NCI-H2081 treated with DMSO at 0.1 percent for 48 hours (cell line): ENCODE results near the gene KRTAP10-8.
"Not testable (repeated sequence)": the region's sequence is repeated elsewhere in the genome, so short reads cannot be mapped to it uniquely, and the experiment has no call there.

Experiments
- DNase-seq: peaks from one replicate; lab custom pipeline; 2025; lab: John Stamatoyannopoulos, UW

The KRTAP10-8 gene

GRCh38 chr21:44579056-44579832, 32.6 kb upstream of the KRTAP10-8 start:
- DNase-seq = no peak

GRCh38 chr21:44579833-44580144, 32.1 kb upstream of the KRTAP10-8 start:
- DNase-seq = no peak

- DNase-seq = not testable (repeated sequence)
Measured at GRCh38 chr21:44580231-44580821, 31.6 kb upstream of the KRTAP10-8 start, which contains the start of gene KRTAP10-5. TSS of gene KRTAP10-5 (minus strand) at chr21:44580604. CDS start at chr21:44580578, 26 bp downstream.

- DNase-seq = no peak
Measured at GRCh38 chr21:44581158-44581557, 30.7 kb upstream of the KRTAP10-8 start.

- no peak for DNase-seq
Measured at GRCh38 chr21:44582055-44582454, 29.8 kb upstream of the KRTAP10-8 start.

- no peak for DNase-seq
Measured at GRCh38 chr21:44583089-44583799, 28.6 kb upstream of the KRTAP10-8 start.

GRCh38 chr21:44583800-44584147, 28.1 kb upstream of the KRTAP10-8 start:
- DNase-seq = no peak

- DNase-seq = no peak
Measured at GRCh38 chr21:44585892-44586291, 26.0 kb upstream of the KRTAP10-8 start.

GRCh38 chr21:44589094-44589493, 22.8 kb upstream of the KRTAP10-8 start:
- DNase-seq = no peak

- no peak for DNase-seq
Measured at GRCh38 chr21:44589586-44590305, 22.1 kb upstream of the KRTAP10-8 start.

- no peak for DNase-seq
Measured at GRCh38 chr21:44590311-44590721, 21.6 kb upstream of the KRTAP10-8 start.

GRCh38 chr21:44590897-44591800, 20.7 kb upstream of the KRTAP10-8 start:
- DNase-seq = not testable (repeated sequence)

- DNase-seq = not testable (repeated sequence)
Measured at GRCh38 chr21:44591801-44592130, 20.1 kb upstream of the KRTAP10-8 start.

GRCh38 chr21:44592446-44593311, 19.2 kb upstream of the KRTAP10-8 start, which contains the start of gene KRTAP10-6:
TSS of gene KRTAP10-6 (minus strand) at chr21:44592505. CDS start at chr21:44592484, 21 bp downstream.
- no peak for DNase-seq

GRCh38 chr21:44593598-44594405, 18.1 kb upstream of the KRTAP10-8 start:
- DNase-seq = no peak

GRCh38 chr21:44594406-44594916, 17.4 kb upstream of the KRTAP10-8 start:
- no peak for DNase-seq

GRCh38 chr21:44595524-44595923, 16.4 kb upstream of the KRTAP10-8 start:
- DNase-seq = no peak

GRCh38 chr21:44596068-44596725, 15.7 kb upstream of the KRTAP10-8 start:
- no peak for DNase-seq

GRCh38 chr21:44598061-44598460, 13.8 kb upstream of the KRTAP10-8 start:
- DNase-seq = no peak
